Germinal center (tissue), 1 donor: ENCODE data around the gene IL4I1.

Experiments used
- DNase-seq: peaks from one replicate; pipeline ENCODE4 v3.0.0; 2012; ENCODE audit warnings: mixed read lengths, low spot score

The IL4I1 gene

DNA sequence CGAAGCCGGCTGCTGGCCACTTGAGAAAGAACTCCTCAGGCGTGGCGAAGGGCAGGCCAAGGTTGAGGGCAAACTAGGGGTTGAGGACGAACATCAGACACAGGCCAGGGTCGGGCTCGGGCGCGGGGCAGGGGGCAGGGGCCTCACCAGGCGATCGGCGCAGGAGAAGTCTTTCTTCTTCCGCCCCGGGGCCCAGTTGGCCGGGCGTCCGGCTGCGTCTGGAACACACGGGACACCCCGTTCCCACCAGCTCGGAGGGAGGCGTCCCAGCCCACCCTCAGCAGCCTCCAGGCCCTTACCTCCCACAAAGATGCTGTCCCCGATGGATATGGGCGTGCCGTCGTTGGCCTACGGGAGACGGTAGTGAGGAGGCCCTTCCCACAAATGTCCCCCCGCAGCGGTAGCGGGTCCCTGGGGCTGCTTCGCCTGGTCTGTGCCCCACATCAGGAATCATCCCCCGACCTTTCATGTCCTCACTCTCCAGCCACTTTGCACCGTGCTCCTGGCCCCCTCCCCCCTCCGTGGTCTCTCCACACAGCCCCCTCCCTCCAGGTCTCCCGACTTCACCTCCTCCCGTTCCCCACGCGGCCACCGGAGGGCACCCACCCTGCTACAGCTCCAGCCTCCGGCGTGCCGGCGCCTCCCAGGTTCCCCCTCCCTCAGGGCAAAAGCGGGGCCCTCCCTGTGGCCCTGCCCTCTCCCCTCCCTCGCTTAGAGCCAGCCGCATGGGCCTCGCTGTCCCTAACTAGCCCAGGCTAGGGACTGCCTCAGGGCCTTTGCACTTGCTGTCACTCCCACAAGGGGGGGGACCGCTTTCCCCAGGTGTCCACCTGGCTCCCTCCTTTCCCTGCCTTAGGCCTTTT, 34.1 kb downstream of the IL4I1 start:
- DNase-seq, result no peak

- DNase-seq, result no peak
Observed at GRCh38 chr19:49861541-49862378, 34.9 kb downstream of the IL4I1 start.

- DNase-seq, result no peak
Observed at GRCh38 chr19:49861107-49861506, 35.6 kb downstream of the IL4I1 start.

DNA sequence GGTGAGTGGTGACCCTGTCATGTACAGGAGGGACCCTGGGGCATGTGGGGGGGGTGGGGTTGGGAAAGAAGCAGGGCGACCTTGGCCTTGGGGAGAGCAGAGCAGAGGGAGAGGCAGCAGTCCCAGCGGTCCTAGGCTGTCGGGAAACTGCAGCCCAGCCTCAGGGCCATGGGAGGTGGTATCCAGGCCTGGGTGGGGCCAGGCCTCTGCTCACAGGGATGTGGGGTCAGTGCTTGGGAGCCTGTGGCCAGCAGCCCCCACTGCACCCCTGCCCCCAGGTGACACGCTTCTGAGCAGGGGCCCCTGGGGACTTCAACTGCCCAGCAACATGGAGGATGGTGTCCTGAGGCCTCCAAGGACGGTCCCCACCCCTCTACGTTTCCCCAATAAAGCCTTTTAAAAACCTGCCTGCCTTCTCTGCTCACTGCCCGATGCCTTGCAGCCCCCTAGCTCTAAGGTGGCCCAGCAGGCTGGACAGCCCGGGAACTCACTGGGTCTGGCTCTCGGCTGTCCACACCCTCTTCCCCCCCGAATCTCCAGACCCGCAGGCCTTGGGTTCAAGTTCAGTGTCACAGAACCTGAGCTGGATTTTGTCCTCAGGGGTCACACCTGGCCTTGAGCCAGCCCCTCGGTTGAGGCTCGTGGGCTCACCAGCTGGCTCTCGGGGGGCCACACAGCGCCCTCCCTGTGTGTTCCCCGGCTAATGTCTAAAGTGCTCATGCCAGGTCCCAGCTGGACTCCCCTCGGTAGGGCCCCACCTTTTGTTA, 36.2 kb downstream of the IL4I1 start:
- no peak for DNase-seq

GRCh38 chr19:49859682-49860335, 36.9 kb downstream of the IL4I1 start:
- no peak for DNase-seq

- DNase-seq, result no peak
Observed at GRCh38 chr19:49858088-49858985, 38.4 kb downstream of the IL4I1 start.

DNA sequence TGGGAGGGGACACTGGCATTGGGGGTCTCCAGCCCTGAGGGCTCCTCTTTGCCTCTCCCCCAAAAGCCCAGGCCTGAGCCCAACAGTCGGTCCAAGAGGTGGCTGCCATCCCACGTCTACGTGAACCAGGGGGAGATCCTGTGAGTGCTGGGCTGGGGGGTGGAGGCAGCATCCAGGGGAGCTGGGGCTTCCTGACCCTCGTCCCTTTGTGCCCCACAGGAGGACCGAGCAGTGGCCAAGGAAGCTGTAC, 38.9 kb downstream of the IL4I1 start:
- DNase-seq, result no peak

DNA sequence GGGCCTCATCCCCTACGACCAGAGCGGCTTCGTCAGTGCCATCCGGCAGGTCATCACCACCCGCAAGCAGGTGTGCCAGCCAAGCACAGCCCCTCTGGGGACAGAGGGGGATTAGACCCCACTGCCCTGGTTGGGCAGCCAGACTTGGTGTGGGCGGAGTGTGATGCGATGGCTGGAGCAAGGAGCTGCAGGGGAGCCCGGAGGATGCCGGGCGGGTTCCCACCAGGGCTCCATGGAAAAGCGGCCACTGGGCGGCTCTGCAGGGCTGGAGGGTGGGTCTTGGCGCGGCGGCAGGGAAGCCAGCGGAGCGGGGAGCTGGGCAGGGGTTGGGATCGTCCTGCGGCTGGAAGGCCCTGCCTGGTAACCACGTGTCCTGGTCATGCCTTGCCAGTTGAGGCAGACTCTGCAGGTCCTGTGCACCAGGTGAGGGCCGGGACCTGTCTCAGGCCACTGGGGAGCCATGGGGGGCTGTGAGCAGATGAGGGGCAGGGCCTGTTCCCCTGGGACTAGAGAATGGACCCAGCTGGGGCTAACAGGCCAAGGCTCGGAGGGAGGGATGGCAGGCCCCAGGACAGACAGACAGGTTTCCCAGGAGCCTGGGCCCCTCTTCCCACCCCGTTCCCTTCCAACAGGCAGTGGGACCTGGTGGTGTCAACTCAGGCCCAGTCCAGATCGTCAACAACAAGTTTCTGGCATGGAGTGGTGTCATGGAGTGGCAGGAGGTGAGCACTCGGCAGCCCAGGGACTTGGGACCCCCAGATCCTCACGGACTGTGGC, 39.4 kb downstream of the IL4I1 start:
- no peak for DNase-seq

GRCh38 chr19:49856574-49857021, 40.1 kb downstream of the IL4I1 start:
- DNase-seq, result no peak

DNA sequence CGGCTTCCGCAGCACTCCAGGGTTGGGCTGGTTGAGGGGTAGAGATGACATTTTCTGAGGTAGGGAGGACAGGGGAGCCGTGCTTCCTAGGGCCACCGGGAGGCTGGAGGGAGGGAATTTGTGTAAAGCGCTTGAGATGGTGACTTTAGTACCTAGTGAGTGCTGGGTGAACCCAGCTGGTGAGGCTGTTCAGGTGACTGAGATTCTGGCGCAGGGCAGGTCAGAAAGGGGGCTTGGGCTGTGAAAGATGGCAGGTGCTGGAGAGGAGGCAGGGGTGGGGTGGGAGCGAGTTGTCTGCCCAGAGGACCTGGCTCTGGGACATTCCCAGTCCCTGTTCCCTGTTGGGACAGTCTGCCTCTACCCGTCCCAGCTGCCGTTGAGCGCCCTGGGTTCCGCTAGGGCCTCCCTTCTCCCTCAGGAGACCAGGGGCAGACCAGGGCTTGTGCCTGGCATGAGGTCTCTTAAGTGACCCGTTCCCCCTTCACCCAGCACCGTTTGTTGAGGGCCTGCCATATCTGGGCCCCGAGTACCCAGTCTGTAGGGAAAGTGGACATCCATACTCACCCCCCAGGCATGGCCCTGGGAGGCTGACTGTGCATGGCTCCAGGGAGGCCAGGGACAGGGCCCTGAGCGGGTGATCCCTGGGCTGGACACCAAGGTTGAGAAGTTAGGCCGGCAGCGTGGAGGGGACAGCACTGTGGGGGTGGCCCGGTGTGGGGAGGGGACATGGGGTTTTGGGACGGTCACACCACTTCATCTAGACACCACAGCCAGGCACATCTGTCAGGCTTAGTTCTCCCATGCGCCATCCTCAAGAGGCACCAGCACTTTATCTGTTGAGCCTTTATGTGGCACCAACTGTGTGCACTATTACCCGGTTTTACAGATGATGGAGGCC, 40.8 kb downstream of the IL4I1 start:
- DNase-seq, result no peak

- no peak for DNase-seq
Observed at GRCh38 chr19:49855277-49855675, 41.4 kb downstream of the IL4I1 start.

GRCh38 chr19:49854378-49855263, 42.1 kb downstream of the IL4I1 start:
- no peak for DNase-seq

DNA sequence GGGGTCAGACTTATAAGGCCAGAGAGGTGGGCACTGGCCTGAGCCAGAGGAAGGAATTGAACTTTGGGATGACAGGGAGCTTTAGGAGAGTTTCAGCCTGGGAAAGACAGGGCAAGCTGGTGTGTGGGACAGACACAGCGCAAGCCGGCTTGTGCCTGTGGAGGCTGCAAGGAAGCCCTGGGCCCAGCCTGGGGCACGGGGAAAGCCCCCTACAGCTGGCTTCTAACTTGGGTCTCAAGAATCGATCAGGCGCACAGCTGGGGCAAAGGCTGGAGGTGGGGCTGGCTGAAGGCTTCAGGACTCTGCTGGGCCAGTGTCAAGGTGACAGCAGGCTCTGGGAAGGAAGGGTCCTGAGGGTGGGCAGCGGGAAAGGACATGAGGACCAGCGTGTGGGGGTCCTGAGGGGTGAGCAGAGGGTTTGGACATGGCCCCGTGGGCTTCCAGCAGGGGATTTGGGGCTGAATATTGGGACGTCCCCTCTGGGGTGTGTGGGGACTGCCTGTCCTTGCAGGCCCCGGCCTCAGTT, 42.8 kb downstream of the IL4I1 start:
- DNase-seq, result no peak

GRCh38 chr19:49852631-49853126, 44.0 kb downstream of the IL4I1 start:
- DNase-seq, result no peak

DNA sequence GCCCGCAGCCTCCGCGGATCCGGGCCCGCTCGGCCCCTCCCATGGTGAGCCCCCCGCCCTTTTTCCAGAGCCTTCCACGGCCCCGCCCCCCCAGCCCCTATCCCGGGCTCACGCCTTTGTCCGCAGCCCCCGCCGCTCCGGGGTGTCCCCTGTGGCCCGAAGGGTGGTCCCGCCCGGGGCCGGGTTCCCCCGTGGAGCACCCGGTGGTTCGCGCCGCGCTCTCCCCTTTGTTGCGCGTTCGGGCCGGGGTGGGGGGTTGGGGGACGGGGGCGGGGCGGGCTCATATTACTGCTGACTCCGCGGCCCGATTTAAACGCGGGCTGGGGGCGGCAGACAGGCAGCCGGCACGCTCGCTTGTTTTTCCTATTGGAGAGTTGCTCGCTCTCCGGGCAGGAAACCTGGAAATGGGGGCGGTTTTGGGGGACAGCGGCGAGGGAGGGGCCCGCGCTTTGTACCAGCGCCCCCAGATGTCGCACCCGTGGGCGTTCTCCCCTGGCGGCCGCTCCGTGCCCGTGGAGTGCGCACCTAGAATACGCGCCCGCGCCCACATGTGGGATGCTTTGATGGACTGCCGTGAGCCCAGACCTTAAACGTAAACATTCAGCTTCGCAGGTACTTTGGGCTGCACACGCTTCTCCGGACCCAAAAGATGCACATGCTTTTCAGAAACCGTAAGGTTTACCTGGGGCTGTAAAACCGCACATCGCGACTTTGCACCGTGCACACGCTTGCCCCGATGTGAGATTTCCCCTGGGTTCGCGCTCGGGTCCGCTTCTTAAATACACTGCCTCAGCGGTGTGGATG, 45.0 kb downstream of the IL4I1 start:
- DNase-seq, result peak; percentile 59

GRCh38 chr19:49850487-49851342, 46.0 kb downstream of the IL4I1 start, which contains the start of gene PTOV1:
PTOV1 (plus strand) TSS chr19:49851159.
- peak; percentile 97 for DNase-seq
